GM18511 (cell line): ENCODE data around the gene ACBD6.

Experiments used
- ATAC-seq: cut with Tn5 transposase; IDR thresholded peaks from one replicate; pipeline ENCODE4 v1.9.1; 2021; ENCODE audit warnings: mild to moderate bottlenecking, moderate library complexity; ENCODE audit not compliant: unreplicated experiment

Gene ACBD6

GRCh38 chr1:180272395-180272794, 230.0 kb downstream of the ACBD6 start:
- no peak for ATAC-seq

GRCh38 chr1:180271272-180272255, 230.8 kb downstream of the ACBD6 start:
- ATAC-seq, result no peak

GRCh38 chr1:180270530-180271271, 231.7 kb downstream of the ACBD6 start:
- no peak for ATAC-seq

- no peak for ATAC-seq
Measured at GRCh38 chr1:180269645-180270529, 232.5 kb downstream of the ACBD6 start.

GRCh38 chr1:180268556-180269075, 233.8 kb downstream of the ACBD6 start:
- ATAC-seq, result no peak

GRCh38 chr1:180267761-180268555, 234.4 kb downstream of the ACBD6 start:
- ATAC-seq, result no peak

GRCh38 chr1:180267211-180267561, 235.2 kb downstream of the ACBD6 start:
- ATAC-seq, result no peak

GRCh38 chr1:180266275-180267210, 235.8 kb downstream of the ACBD6 start:
- ATAC-seq, result no peak

GRCh38 chr1:180265871-180266270, 236.5 kb downstream of the ACBD6 start:
- no peak for ATAC-seq

GRCh38 chr1:180265201-180265600, 237.2 kb downstream of the ACBD6 start:
- no peak for ATAC-seq

- ATAC-seq, result no peak
Measured at GRCh38 chr1:180264595-180264994, 237.8 kb downstream of the ACBD6 start.

- ATAC-seq, result no peak
Measured at GRCh38 chr1:180262628-180263488, 239.5 kb downstream of the ACBD6 start.

- ATAC-seq, result no peak
Measured at GRCh38 chr1:180261524-180262155, 240.7 kb downstream of the ACBD6 start.

- ATAC-seq, result no peak
Measured at GRCh38 chr1:180261030-180261429, 241.3 kb downstream of the ACBD6 start.

- ATAC-seq, result no peak
Measured at GRCh38 chr1:180260541-180260940, 241.8 kb downstream of the ACBD6 start.

GRCh38 chr1:180259431-180260338, 242.7 kb downstream of the ACBD6 start:
- no peak for ATAC-seq
